ENCODE data around the gene MYADM.
"Not testable (repeated sequence)": the region's sequence is repeated elsewhere in the genome, so short reads cannot be mapped to it uniquely, and the experiment has no call there.

The MYADM gene

GRCh38 chr19:53824134-53824611 is 43.5 kb upstream of the MYADM start, which contains the start of gene NLRP12:
NLRP12 (minus strand) TSS chr19:53824314; CDS start chr19:53824174, 140 bp downstream.
- Histone ChIP-seq H3K79me2 (no peaks in the 10 kb centered on the region), H2AFZ (no peak within 1 kb of the TSS), H3K4me2 (ENCODE audit: low read length) (no peak within 1 kb of the TSS), H3K9ac (no peak within 1 kb of the TSS), H3K27me3 (ENCODE audit: control insufficient read depth, insufficient read depth, low read length) (no peaks in the 10 kb centered on the region), H3K9me3 (ENCODE audit: control insufficient read depth, low read length) (no peaks in the 10 kb centered on the region), H3K36me3 (ENCODE audit: control insufficient read depth, insufficient read depth, low read length) (no peaks in the 10 kb centered on the region), H3K4me1 (no peaks in the 10 kb centered on the region), H3K4me3 (ENCODE audit: low read depth, low read length) (no peak within 1 kb of the TSS), H3K27ac (no peak within 1 kb of the TSS)
- TF ChIP-seq, protein P1, sequence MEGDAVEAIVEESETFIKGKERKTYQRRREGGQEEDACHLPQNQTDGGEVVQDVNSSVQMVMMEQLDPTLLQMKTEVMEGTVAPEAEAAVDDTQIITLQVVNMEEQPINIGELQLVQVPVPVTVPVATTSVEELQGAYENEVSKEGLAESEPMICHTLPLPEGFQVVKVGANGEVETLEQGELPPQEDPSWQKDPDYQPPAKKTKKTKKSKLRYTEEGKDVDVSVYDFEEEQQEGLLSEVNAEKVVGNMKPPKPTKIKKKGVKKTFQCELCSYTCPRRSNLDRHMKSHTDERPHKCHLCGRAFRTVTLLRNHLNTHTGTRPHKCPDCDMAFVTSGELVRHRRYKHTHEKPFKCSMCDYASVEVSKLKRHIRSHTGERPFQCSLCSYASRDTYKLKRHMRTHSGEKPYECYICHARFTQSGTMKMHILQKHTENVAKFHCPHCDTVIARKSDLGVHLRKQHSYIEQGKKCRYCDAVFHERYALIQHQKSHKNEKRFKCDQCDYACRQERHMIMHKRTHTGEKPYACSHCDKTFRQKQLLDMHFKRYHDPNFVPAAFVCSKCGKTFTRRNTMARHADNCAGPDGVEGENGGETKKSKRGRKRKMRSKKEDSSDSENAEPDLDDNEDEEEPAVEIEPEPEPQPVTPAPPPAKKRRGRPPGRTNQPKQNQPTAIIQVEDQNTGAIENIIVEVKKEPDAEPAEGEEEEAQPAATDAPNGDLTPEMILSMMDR (IDR thresholded peaks at IDR 0.05): no peak

DNA sequence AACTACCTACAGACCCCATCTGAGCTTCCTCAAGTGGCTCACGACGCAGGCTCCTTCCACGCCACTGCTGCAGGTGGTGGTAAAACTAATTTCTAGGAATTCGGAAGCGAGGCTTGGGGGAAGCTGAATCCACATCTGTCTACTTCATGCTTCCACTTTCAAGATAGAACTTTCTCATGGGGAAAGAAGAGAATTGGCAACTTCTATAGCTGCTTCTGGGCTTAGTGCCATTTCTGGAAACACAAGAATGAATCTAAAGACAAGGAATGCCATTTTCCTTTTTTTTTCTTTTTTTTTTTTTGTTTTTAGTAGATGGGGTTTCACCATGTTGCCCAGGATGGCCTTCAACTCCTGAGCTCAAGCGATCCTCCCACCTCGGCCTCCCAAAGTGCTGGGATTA is 40.8 kb upstream of the MYADM start:
- TF ChIP-seq, protein P1 (IDR thresholded peaks at IDR 0.05): no peak
- no peaks in the 10 kb centered on the region for H3K4me1 ChIP-seq
- no peaks in the 10 kb centered on the region for H3K79me2 ChIP-seq
- no peak overlapping the region for H3K27ac ChIP-seq
- H3K27me3 ChIP-seq (ENCODE audit: control insufficient read depth, insufficient read depth, low read length): no peaks in the 10 kb centered on the region
- H3K9ac ChIP-seq: no peak overlapping the region
- no peak overlapping the region for H2AFZ ChIP-seq
- no peaks in the 10 kb centered on the region for H3K36me3 ChIP-seq (ENCODE audit: control insufficient read depth, insufficient read depth, low read length)
- H3K4me2 ChIP-seq (ENCODE audit: low read length): no peak overlapping the region
- H3K9me3 ChIP-seq (ENCODE audit: control insufficient read depth, low read length): no peaks in the 10 kb centered on the region
- no peak overlapping the region for H3K4me3 ChIP-seq (ENCODE audit: low read depth, low read length)

DNA sequence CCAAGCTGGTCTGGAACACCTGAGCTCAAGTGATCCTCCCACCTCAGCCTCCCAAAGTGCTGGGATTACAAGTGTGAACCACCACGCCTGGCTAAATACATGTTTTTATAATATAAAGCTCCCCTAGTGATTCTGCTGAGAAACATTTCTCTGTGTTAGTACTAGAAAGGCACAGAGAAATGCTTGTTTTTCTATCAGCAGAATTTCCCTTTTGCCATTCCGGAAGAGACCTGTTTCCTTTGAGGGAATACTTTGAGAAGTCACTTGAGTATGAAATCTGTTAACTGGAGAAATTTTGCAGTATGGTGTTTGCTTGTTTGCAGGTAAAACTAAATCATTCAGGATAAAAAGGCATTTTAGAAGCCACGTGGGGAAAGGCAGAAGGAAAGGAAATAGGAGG is 39.2 kb upstream of the MYADM start:
- H3K27me3 ChIP-seq (ENCODE audit: control insufficient read depth, insufficient read depth, low read length): no peaks in the 10 kb centered on the region
- H3K27ac ChIP-seq: no peak overlapping the region
- H3K79me2 ChIP-seq: no peaks in the 10 kb centered on the region
- no peaks in the 10 kb centered on the region for H3K9me3 ChIP-seq (ENCODE audit: control insufficient read depth, low read length)
- TF ChIP-seq, protein P1 (IDR thresholded peaks at IDR 0.05): no peak
- no peak overlapping the region for H3K9ac ChIP-seq
- no peaks in the 10 kb centered on the region for H3K36me3 ChIP-seq (ENCODE audit: control insufficient read depth, insufficient read depth, low read length)
- no peak overlapping the region for H3K4me3 ChIP-seq (ENCODE audit: low read depth, low read length)
- H3K4me2 ChIP-seq (ENCODE audit: low read length): no peak overlapping the region
- no peaks in the 10 kb centered on the region for H3K4me1 ChIP-seq
- no peak overlapping the region for H2AFZ ChIP-seq

DNA sequence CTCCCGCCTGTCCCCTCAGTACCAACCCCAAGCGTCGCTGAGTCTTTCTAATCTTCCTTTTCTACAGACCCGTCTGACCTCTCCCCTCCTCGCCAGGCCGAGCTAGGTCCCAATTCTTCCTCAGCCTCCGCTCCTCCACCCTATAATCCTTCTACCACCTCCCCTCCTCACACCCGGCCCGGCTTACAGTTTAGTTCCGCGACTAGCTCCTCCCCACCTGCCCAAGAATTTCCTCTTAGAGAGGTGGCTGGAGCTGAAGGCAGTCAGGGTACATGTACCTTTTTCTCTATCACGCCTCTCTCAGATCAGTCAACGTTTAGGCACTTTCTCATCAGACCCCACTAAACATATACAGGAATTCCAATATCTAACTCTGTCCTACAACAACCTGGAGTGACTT is 34.8 kb upstream of the MYADM start:
- H3K27ac ChIP-seq; H3K4me1 ChIP-seq; H3K4me3 ChIP-seq (ENCODE audit: low read depth, low read length); H3K36me3 ChIP-seq (ENCODE audit: control insufficient read depth, insufficient read depth, low read length); H3K9me3 ChIP-seq (ENCODE audit: control insufficient read depth, low read length); H2AFZ ChIP-seq; H3K27me3 ChIP-seq (ENCODE audit: control insufficient read depth, insufficient read depth, low read length); H3K4me2 ChIP-seq (ENCODE audit: low read length); H3K79me2 ChIP-seq; H3K9ac ChIP-seq: not testable (repeated sequence)

DNA sequence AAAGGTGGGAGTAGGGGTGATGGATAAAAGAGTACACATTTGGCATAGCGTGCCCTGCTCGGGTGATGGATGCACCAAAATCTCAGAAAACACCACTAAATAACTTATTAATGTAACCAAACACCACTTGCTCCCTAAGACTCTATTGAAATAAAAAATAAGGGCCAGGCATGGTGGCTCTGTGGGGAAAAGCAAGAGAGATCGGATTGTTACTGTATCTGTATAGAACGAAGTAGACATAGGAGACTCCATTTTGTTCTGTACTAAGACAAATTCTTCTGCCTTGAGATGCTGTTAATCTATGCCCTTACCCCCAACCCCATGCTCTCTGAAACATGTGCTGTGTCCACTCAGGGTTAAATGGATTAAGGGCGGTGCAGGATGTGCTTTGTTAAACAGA is 29.2 kb upstream of the MYADM start:
- not testable (repeated sequence) for H3K9me3 ChIP-seq (ENCODE audit: control insufficient read depth, low read length); H3K9ac ChIP-seq; H3K79me2 ChIP-seq; H3K4me2 ChIP-seq (ENCODE audit: low read length); H3K27me3 ChIP-seq (ENCODE audit: control insufficient read depth, insufficient read depth, low read length); H2AFZ ChIP-seq; H3K4me3 ChIP-seq (ENCODE audit: low read depth, low read length); H3K4me1 ChIP-seq; H3K36me3 ChIP-seq (ENCODE audit: control insufficient read depth, insufficient read depth, low read length); H3K27ac ChIP-seq

DNA sequence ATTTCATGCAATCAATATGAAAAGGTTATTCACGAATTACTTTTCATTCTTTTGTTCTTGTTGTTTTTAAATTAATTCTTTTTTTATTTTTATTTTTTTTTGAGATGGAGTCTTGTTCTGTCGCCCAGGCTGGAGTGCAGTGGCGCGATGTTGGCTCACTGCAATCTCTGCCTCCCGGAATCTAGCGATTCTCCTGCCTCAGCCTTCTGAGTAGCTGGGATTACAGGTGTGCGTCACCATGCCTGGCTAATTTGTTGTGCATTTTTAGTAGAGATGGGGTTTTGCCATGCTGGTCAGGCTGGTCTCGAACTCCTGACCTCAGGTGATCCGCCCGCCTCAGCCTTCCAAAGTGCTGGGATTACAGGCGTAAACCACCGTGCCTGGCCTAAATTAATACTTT is 27.4 kb upstream of the MYADM start:
- not testable (repeated sequence) for H3K36me3 ChIP-seq (ENCODE audit: control insufficient read depth, insufficient read depth, low read length); H3K4me1 ChIP-seq; H3K27me3 ChIP-seq (ENCODE audit: control insufficient read depth, insufficient read depth, low read length); H3K27ac ChIP-seq; H3K9me3 ChIP-seq (ENCODE audit: control insufficient read depth, low read length); H3K4me3 ChIP-seq (ENCODE audit: low read depth, low read length); H2AFZ ChIP-seq; H3K4me2 ChIP-seq (ENCODE audit: low read length); H3K9ac ChIP-seq; H3K79me2 ChIP-seq

- H3K4me2 ChIP-seq (ENCODE audit: low read length); H3K79me2 ChIP-seq; H3K27ac ChIP-seq; H3K4me3 ChIP-seq (ENCODE audit: low read depth, low read length); H3K4me1 ChIP-seq; H3K9ac ChIP-seq; H2AFZ ChIP-seq; H3K36me3 ChIP-seq (ENCODE audit: control insufficient read depth, insufficient read depth, low read length); H3K27me3 ChIP-seq (ENCODE audit: control insufficient read depth, insufficient read depth, low read length); H3K9me3 ChIP-seq (ENCODE audit: control insufficient read depth, low read length): not testable (repeated sequence)
Measured at GRCh38 chr19:53840914-53841313, 26.8 kb upstream of the MYADM start.

All from parathyroid adenoma (tissue), 2 donors.